Measurements from ENCODE around the gene PLEKHN1. TPM values are rescaled to one million over a fixed set of nuclear protein-coding genes. Genes with fewer than 3 reads are reported as not detected.
"Not testable (repeated sequence)": the region's sequence is repeated elsewhere in the genome, so short reads cannot be mapped to it uniquely, and the experiment has no call there.

The PLEKHN1 gene
- total and polyA plus RNA-seq, 2 of the 4 experiments (the other 2 are of a cell fraction): 0.54 to 2.1 TPM

- H4K5ac ChIP-seq (ENCODE audit: low read depth, low read length); H2BK15ac ChIP-seq (ENCODE audit: low read depth, low read length); H2AK9ac ChIP-seq (replicated peaks; ENCODE audit: low read depth, low read length, poor library complexity); in situ Hi-C loops (cut with MboI; ENCODE audit: low sequenced_read_pairs); H3K4me1 ChIP-seq (ENCODE audit: control insufficient read depth, insufficient read depth, low read length); H4K20me1 ChIP-seq (ENCODE audit: insufficient read depth, low read length); H3K79me1 ChIP-seq (ENCODE audit: low read depth in 1 of 2, low read length in 2 of 2); H2AK5ac ChIP-seq (ENCODE audit: low read depth, low read length); ATAC-seq (ENCODE audit: low read depth); H3K4me3 ChIP-seq (ENCODE audit: insufficient read depth, low read depth, low read length); H3K14ac ChIP-seq (replicated peaks; ENCODE audit: low read depth, low read length); H4K8ac ChIP-seq (ENCODE audit: low read depth in 2 of 2, low read length in 2 of 2); dilution Hi-C loops (cut with HindIII; ENCODE audit: low sequenced_read_pairs, unreplicated experiment); POLR2A ChIA-PET (ENCODE audit: unreplicated experiment); H2BK5ac ChIP-seq (ENCODE audit: low read depth, low read length, poor library complexity, severe bottlenecking); H3K9ac ChIP-seq (ENCODE audit: low read depth, low read length); CTCF ChIA-PET; H3K4ac ChIP-seq (ENCODE audit: low read depth, low read length); H3K27me3 ChIP-seq (ENCODE audit: control insufficient read depth, insufficient read depth, low read length); intact Hi-C loops (cut with micrococcal nuclease); H3K27ac ChIP-seq (ENCODE audit: insufficient read depth, low read length); H3K56ac ChIP-seq (ENCODE audit: extremely low read depth, insufficient read depth, low read length); H3K9me1 ChIP-seq (ENCODE audit: insufficient read depth, low read length); H4K91ac ChIP-seq (ENCODE audit: insufficient read depth, low read depth, low read length); DNase-seq; H2AFZ ChIP-seq (replicated peaks; ENCODE audit: low read length, poor library complexity); H3K18ac ChIP-seq (ENCODE audit: low read depth, low read length); H3K36me3 ChIP-seq (ENCODE audit: control insufficient read depth, insufficient read depth, low read length); H3K4me2 ChIP-seq (ENCODE audit: low read depth, low read length); H3K23ac ChIP-seq (ENCODE audit: low read depth, low read length); H2BK120ac ChIP-seq (ENCODE audit: low read depth, low read length); BruUV-seq (replicated peaks); H2BK20ac ChIP-seq (ENCODE audit: low read depth, low read length): not testable (repeated sequence)
- peaks cover 10% of the 10 kb centered on the region for H3K9me3 ChIP-seq (ENCODE audit: control insufficient read depth, insufficient read depth, low read length)
- 87% methylated on average over 3 of the region's 5 CpGs; no CpG with 5 or more reads in 1 of the 2 experiments for WGBS, 2 experiments (ENCODE audit: extremely low coverage in 2 of 2, insufficient read length in 1 of 2)
These were observed 21.8 kb downstream of the PLEKHN1 start for GRCh38 chr1:988061-988460.
